Measurements from ENCODE around the gene VPS45. TPM values are rescaled to one million over a fixed set of nuclear protein-coding genes. Genes with fewer than 3 reads are reported as not detected.

Gene VPS45
- total and polyA plus RNA-seq, 12 donors, result 36.5 to 78.9 (median 55.1) TPM

GRCh38 chr1:150080784-150081183, 13.2 kb downstream of the VPS45 start:
- no peak for DNase-seq
- Histone ChIP-seq H3K27me3 (no peaks in the 10 kb centered on the region), H3K4me1 (replicated peaks in 1 of 2) (no peaks in the 10 kb centered on the region), H3K4me3 (no peak overlapping the region), H3K27ac (no peak overlapping the region), H3K36me3 (replicated peaks in 1 of 2) (peaks cover 0 to 66% of the 10 kb centered on the region in 2 donors), H3K9me3 (replicated peaks in 1 of 3) (peaks cover 0 to 5% (median 0%) of the 10 kb centered on the region in 3 donors)
- intact Hi-C loops (cut with DNase I), result no loop called here
- TF ChIP-seq POLR2A (IDR thresholded peaks at IDR 0.05), result no peak
- no peak for TF ChIP-seq CTCF (IDR thresholded peaks at IDR 0.05)

GRCh38 chr1:150082494-150082893, 14.9 kb downstream of the VPS45 start:
- no peak for DNase-seq
- Histone ChIP-seq H3K9me3 (replicated peaks in 1 of 3) (peaks cover 0 to 5% (median 0%) of the 10 kb centered on the region in 3 donors), H3K27me3 (no peaks in the 10 kb centered on the region), H3K27ac (no peak overlapping the region), H3K36me3 (replicated peaks in 1 of 2) (peaks cover 0 to 53% of the 10 kb centered on the region in 2 donors), H3K4me3 (no peak overlapping the region), H3K4me1 (replicated peaks in 1 of 2) (no peaks in the 10 kb centered on the region)
- TF ChIP-seq CTCF (IDR thresholded peaks at IDR 0.05), result no peak
- no peak for TF ChIP-seq POLR2A (IDR thresholded peaks at IDR 0.05)
- intact Hi-C loops (cut with DNase I), result no loop called here
- WGBS, 4 donors, result 84 to 86% (median 86%) methylated on average over 4 of the region's 4 CpGs

GRCh38 chr1:150083907-150084306, 16.3 kb downstream of the VPS45 start:
- H3K9me3 ChIP-seq (replicated peaks in 1 of 3), result peaks cover 0 to 5% (median 0%) of the 10 kb centered on the region in 3 donors
- H3K27me3 ChIP-seq, result no peaks in the 10 kb centered on the region
- H3K27ac ChIP-seq, result no peak overlapping the region
- H3K4me3 ChIP-seq, result no peak overlapping the region
- no peak for TF ChIP-seq CTCF (IDR thresholded peaks at IDR 0.05)
- no peak for TF ChIP-seq POLR2A (IDR thresholded peaks at IDR 0.05)
- DNase-seq, result no peak
- intact Hi-C loops (cut with DNase I), result no loop called here
- H3K36me3 ChIP-seq (replicated peaks in 1 of 2), result peaks cover 0 to 39% of the 10 kb centered on the region in 2 donors
- no peaks in the 10 kb centered on the region for H3K4me1 ChIP-seq (replicated peaks in 1 of 2)

- Histone ChIP-seq H3K27ac (no peak overlapping the region), H3K4me1 (replicated peaks in 1 of 2) (no peaks in the 10 kb centered on the region), H3K4me3 (no peak overlapping the region), H3K9me3 (replicated peaks in 1 of 3) (peaks cover 0 to 5% (median 0%) of the 10 kb centered on the region in 3 donors), H3K36me3 (replicated peaks in 1 of 2) (peaks cover 0 to 29% of the 10 kb centered on the region in 2 donors), H3K27me3 (no peaks in the 10 kb centered on the region)
- 46 to 66% (median 60%) methylated on average over 2 of the region's 2 CpGs for WGBS, 4 donors
- intact Hi-C loops (cut with DNase I), result no loop called here
- DNase-seq, result no peak
- no peak for TF ChIP-seq CTCF (IDR thresholded peaks at IDR 0.05)
These were observed 17.8 kb downstream of the VPS45 start for GRCh38 chr1:150085406-150085805.
